Neutrophil (primary cell): ENCODE data around the gene RPRD1B.

Source experiments
- H3K27ac ChIP-seq: fragments of 200-600 bp; sonication (generic); 2 replicates; pipeline ENCODE4 v1.5.1; 2016; ENCODE audit warnings: mild to moderate bottlenecking, moderate library complexity
- H3K27me3 ChIP-seq: fragments of 200-600 bp; sonication (generic); 2 replicates; pipeline ENCODE4 v1.6.0; 2016; ENCODE audit warnings: mild to moderate bottlenecking
- H3K36me3 ChIP-seq: fragments of 200-600 bp; sonication (generic); 2 replicates; pipeline ENCODE4 v1.5.1; 2017
- H3K4me1 ChIP-seq, 2 experiments: fragments of 200-600 bp in 1 of 2; sonication (generic) in 1 of 2; 1 replicate in 1 of 2; 2 replicates in 1 of 2; pipeline versions ENCODE4 v1.5.1 to v1.6.1; 2013 to 2016; ENCODE audit warnings: low read depth in 1 of 2, low read length in 1 of 2, mild to moderate bottlenecking in 1 of 2, moderate library complexity in 1 of 2; ENCODE audit not compliant: control insufficient read depth in 1 of 2, insufficient read depth in 1 of 2
- H3K4me3 ChIP-seq, 2 experiments: fragments of 200-600 bp in 1 of 2; sonication (generic) in 1 of 2; 1 replicate in 1 of 2; 2 replicates in 1 of 2; pipeline ENCODE4 v1.5.1; 2013 to 2016; ENCODE audit warnings: low read depth in 1 of 2, low read length in 1 of 2, mild to moderate bottlenecking in 1 of 2, moderate library complexity in 1 of 2
- H3K9me3 ChIP-seq: fragments of 200-600 bp; sonication (generic); 2 replicates; pipeline ENCODE4 v1.5.1; 2016
- CTCF ChIP-seq: fragments of 200-600 bp; sonication (generic); IDR thresholded peaks from 2 replicates; pipeline ENCODE4 v1.5.1; 2016; ENCODE audit warnings: antibody characterized with exemption

Gene RPRD1B

GRCh38 chr20:37987602-37988290 lies 45.8 kb upstream of the RPRD1B start:
- TF ChIP-seq CTCF: no peak
- H3K36me3 ChIP-seq: peaks cover 60% of the 10 kb centered on the region
- no peaks in the 10 kb centered on the region for H3K9me3 ChIP-seq
- no peaks in the 10 kb centered on the region for H3K27me3 ChIP-seq
- no peak overlapping the region for H3K4me3 ChIP-seq
- no peak overlapping the region for H3K27ac ChIP-seq
- H3K4me1 ChIP-seq: peaks cover 9 to 12% of the 10 kb centered on the region in 2 experiments

- H3K27ac ChIP-seq: no peak overlapping the region
- H3K9me3 ChIP-seq: no peaks in the 10 kb centered on the region
- H3K4me1 ChIP-seq: peaks cover 9 to 12% of the 10 kb centered on the region in 2 experiments
- no peak for TF ChIP-seq CTCF
- no peaks in the 10 kb centered on the region for H3K27me3 ChIP-seq
- no peak overlapping the region for H3K4me3 ChIP-seq
- peaks cover 55% of the 10 kb centered on the region for H3K36me3 ChIP-seq
Observed at GRCh38 chr20:37988306-37988954, 45.1 kb upstream of the RPRD1B start.

GRCh38 chr20:37989601-37990295 lies 43.8 kb upstream of the RPRD1B start:
- Histone ChIP-seq H3K27ac (peak overlapping the region; percentile 15), H3K4me1 (peaks cover 9 to 12% of the 10 kb centered on the region in 2 experiments), H3K27me3 (no peaks in the 10 kb centered on the region), H3K36me3 (peaks cover 67% of the 10 kb centered on the region), H3K9me3 (no peaks in the 10 kb centered on the region), H3K4me3 (no peak overlapping the region)
- no peak for TF ChIP-seq CTCF

GRCh38 chr20:37990571-37991151 lies 42.9 kb upstream of the RPRD1B start:
- peaks cover 74% of the 10 kb centered on the region for H3K36me3 ChIP-seq

More at GRCh38 chr20:37990571-37991151, 42.9 kb upstream of the RPRD1B start:
- no peak for TF ChIP-seq CTCF
- H3K9me3 ChIP-seq: no peaks in the 10 kb centered on the region
- H3K4me3 ChIP-seq: no peak overlapping the region
- no peaks in the 10 kb centered on the region for H3K27me3 ChIP-seq
- H3K4me1 ChIP-seq: peaks cover 9 to 12% of the 10 kb centered on the region in 2 experiments
- H3K27ac ChIP-seq: peak overlapping the region; percentile 15
